Renal pelvis (tissue), 4 donors: ENCODE data around the gene SLIT3. TPM values are rescaled to one million over a fixed set of nuclear protein-coding genes. Genes with fewer than 3 reads are reported as not detected.

Experiments used
- DNase-seq: peaks from one replicate; pipeline ENCODE4 v3.0.0-alpha.2; 2013
- polyA plus RNA-seq, 3 donors: library from polyadenylated mRNA; unstranded; fragments of 120-200 nt; gene quantifications; one replicate each; pipeline ENCODE4 v1.2.1, GENCODE V29; 2013; ENCODE audit not compliant: insufficient read length in 3 of 3

The SLIT3 gene
- polyA plus RNA-seq, 3 donors, result 41.2 to 62.4 (median 57.5) TPM

GRCh38 chr5:169270827-169271226 lies 30.1 kb downstream of the SLIT3 start:
- no peak for DNase-seq

GRCh38 chr5:169268019-169268418 lies 32.9 kb downstream of the SLIT3 start:
- no peak for DNase-seq

- no peak for DNase-seq
Measured at GRCh38 chr5:169265888-169266287, 35.1 kb downstream of the SLIT3 start.

- no peak for DNase-seq
Measured at GRCh38 chr5:169263591-169263990, 37.3 kb downstream of the SLIT3 start.

GRCh38 chr5:169260896-169261569 lies 39.9 kb downstream of the SLIT3 start:
- DNase-seq, result no peak

- DNase-seq, result no peak
Measured at GRCh38 chr5:169258372-169259000, 42.5 kb downstream of the SLIT3 start.

GRCh38 chr5:169256191-169256590 lies 44.7 kb downstream of the SLIT3 start:
- DNase-seq, result no peak

- DNase-seq, result no peak
Measured at GRCh38 chr5:169253071-169253470, 47.9 kb downstream of the SLIT3 start.

- DNase-seq, result no peak
Measured at GRCh38 chr5:169251333-169252084, 49.4 kb downstream of the SLIT3 start.

- no peak for DNase-seq
Measured at GRCh38 chr5:169250887-169251286, 50.1 kb downstream of the SLIT3 start.

- no peak for DNase-seq
Measured at GRCh38 chr5:169248996-169249395, 51.9 kb downstream of the SLIT3 start.

GRCh38 chr5:169248550-169248949 lies 52.4 kb downstream of the SLIT3 start:
- DNase-seq, result no peak

GRCh38 chr5:169244812-169245211 lies 56.1 kb downstream of the SLIT3 start:
- DNase-seq, result no peak

- DNase-seq, result no peak
Measured at GRCh38 chr5:169243651-169244422, 57.1 kb downstream of the SLIT3 start.

- DNase-seq, result no peak
Measured at GRCh38 chr5:169242849-169243186, 58.1 kb downstream of the SLIT3 start.

GRCh38 chr5:169242175-169242848 lies 58.6 kb downstream of the SLIT3 start:
- no peak for DNase-seq

- DNase-seq, result no peak
Measured at GRCh38 chr5:169229342-169229892, 71.5 kb downstream of the SLIT3 start.

- no peak for DNase-seq
Measured at GRCh38 chr5:169226895-169227294, 74.0 kb downstream of the SLIT3 start.

- DNase-seq, result no peak
Measured at GRCh38 chr5:169225830-169226356, 75.0 kb downstream of the SLIT3 start.

GRCh38 chr5:169223595-169223953 lies 77.4 kb downstream of the SLIT3 start:
- no peak for DNase-seq

GRCh38 chr5:169222934-169223594 lies 77.9 kb downstream of the SLIT3 start:
- no peak for DNase-seq
